Measurements from ENCODE around the gene NFKBIA.
"Not testable (repeated sequence)": the region's sequence is repeated elsewhere in the genome, so short reads cannot be mapped to it uniquely, and the experiment has no call there.

The NFKBIA gene

DNA sequence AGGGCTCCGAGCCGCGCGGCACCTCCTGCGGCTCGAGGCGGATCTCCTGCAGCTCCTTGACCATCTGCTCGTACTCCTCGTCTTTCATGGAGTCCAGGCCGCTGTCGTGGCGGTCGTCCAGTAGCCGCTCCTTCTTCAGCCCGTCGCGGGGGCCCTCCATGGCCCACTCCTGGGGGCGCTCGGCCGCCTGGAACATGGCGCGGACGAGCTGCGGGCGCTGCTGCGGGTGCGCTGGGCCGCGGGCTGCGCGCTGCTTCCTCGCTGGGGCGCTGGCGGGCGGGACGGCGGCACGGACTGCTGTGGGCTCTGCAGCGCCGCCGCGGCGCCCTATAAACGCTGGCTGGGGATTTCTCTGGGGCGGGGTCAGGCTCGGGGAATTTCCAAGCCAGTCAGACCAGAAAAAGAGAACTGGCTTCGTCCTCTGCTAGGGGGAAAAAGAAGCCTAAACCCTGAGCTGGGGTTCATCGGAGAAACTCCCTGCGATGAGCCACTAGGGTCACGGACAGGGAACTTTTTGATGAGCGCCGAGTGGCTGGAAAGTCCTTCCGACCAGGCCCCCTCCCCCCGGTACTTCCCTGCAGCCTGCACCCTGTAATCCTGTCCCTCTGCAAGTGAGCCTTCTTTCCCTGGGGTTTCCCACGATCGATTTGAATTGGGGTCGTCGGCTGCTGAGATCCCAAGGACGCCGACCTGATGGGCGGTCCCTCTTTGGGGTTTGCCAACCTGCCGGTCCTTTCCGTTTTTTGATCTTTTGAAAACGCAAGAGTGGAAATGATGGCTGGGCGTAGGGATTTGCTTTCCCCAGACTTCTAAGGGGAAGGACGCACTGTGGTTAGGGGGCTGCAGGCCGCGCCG, at the start of gene NFKBIA:
Gene NFKBIA, minus strand, starts transcription at position 301 of the 855 bp plus-strand sequence. Its CDS starts 105 bp downstream, at position 196.
- peak; percentile 93 for DNase-seq (ENCODE audit: low read depth in 2 of 2)

DNA sequence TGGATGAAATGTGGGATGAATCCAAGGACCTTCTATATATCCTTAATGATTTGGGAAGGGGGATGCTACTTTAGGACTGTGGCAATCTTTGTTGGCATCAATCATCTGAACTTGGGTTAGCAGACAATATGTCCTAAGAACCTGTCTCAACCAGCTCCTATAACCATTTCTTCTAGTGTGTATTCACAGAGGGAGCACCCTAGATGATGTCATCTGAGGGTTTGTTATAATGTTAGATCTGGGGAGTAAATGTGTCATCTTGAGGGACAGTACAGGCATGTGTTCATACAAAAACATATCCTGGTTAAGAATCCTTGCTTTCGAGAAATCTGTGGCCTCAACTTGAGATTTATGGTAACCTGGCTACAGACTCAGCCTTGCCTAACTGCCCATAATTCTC, 41.9 kb upstream of the NFKBIA start:
- DNase-seq (ENCODE audit: low read depth in 2 of 2) = no peak

- DNase-seq (ENCODE audit: low read depth in 2 of 2) = no peak
These were observed 39.6 kb upstream of the NFKBIA start for GRCh38 chr14:35444104-35444503.

DNA sequence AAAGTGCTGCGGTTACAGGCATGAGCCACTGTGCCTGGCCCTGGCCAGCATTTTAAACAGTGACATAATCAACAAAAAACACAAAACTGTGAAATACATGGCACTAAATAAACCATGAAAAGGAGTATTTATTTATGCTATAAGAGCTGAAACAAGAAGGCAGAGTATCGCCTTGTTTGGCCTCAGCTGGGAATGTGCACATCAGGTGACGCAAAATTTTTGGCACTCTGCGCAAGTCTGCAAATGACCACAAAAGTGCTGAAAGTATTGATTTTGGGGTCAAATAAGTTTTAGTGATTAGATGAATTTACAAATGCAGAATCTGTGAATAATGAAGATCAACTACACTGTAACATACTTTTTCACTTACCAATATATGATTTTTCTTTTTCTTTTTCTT, 36.6 kb upstream of the NFKBIA start:
- no peak for DNase-seq (ENCODE audit: low read depth in 2 of 2)

DNA sequence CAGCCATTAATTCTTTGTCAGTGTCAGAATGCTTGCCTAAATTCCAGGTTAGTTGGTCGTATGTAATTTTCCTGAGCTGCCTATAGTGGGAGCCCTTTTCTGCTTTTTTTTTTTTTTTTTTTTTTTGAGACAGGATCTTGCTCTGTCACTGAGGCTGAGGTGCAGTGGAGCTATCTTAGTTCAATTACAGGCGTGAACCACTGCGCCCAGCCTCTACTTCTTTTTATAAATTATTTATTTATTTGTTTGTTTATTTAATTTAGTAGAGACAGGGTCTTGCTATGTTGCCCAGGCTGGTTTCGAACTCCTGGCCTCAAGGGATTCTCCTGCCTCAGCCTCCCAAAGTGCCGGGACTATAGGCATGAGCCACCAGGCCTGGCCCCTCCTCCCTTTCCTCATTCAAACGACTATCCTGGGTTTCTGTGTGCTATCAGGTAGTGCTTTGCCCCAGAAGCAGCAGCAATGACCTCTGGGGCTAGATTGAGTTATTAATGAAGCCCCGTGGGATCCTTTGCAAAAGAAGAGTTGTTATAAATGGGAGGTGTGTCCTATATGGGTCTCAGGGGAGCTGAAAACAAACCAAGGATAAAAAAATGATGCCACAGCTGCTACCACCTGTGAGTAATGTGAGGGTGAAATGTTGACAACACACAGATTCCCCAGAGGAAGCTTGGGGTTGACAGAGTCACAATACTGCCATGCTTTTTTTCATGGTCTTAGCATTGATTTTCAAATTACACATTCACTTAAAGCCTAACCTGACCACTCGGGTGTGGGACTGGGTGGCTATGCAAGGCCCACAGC, 34.6 kb upstream of the NFKBIA start:
- no peak for DNase-seq (ENCODE audit: low read depth in 2 of 2)

- DNase-seq (ENCODE audit: low read depth in 2 of 2) = not testable (repeated sequence)
These were observed 33.9 kb upstream of the NFKBIA start for GRCh38 chr14:35438492-35438891.

DNA sequence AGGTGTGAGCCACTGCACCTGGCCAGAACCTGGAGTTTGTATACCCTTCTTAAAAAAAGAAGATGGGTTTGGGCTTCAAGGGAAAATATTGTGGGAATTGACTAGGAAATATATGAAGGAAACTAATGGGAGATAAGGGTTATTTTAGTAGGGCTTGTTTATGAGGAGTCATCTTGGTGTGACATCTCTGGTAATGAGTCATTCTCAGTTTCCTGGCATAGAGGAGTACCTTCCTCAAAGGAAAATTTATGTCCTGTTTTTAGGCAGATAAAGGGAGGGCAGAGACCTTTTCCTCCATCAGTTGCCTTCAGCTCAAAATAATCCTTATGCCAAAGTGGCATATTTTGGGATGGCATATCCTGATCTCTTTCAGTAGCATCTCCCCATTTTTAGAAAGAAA, 30.6 kb upstream of the NFKBIA start:
- no peak for DNase-seq (ENCODE audit: low read depth in 2 of 2)

- DNase-seq (ENCODE audit: low read depth in 2 of 2) = no peak
These were observed 29.3 kb upstream of the NFKBIA start for GRCh38 chr14:35433826-35434225.

DNA sequence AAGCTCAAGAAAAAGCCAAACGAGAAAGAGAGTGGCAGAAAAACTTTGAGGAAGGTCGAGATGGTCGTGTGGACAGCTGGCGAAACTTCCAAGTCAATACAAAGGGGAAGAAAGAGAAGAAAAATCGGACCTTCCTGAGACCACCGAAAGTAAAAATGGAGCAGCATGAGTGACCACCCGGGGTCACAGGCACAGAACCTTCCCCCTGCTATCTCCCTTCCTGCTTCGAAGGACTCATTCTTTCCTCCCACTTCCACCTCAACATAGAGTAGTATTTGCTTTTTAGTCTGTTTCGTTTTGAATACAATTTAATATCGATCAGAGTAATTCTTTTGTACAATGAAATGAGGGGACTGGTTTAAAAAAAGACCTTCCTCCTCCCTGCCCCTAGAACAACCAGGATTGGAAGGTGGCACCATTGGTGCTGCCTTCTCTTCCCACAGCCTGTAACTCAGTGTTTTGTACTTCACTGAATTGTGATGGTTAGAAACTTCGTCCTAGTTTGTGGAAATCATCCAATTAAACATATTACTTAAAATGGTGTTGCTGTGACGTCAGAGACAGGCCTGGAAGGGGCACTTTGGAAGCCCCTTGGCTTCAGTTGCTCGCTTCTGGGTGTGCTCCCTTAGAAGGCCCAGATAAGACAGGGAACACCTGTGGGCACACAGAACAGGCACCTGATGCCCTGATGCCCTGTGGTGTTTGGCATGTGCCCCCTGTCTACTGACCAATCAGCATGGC, 26.1 kb upstream of the NFKBIA start:
- no peak for DNase-seq (ENCODE audit: low read depth in 2 of 2)

- DNase-seq (ENCODE audit: low read depth in 2 of 2) = no peak
These were observed 25.4 kb upstream of the NFKBIA start for GRCh38 chr14:35429951-35430350.

DNA sequence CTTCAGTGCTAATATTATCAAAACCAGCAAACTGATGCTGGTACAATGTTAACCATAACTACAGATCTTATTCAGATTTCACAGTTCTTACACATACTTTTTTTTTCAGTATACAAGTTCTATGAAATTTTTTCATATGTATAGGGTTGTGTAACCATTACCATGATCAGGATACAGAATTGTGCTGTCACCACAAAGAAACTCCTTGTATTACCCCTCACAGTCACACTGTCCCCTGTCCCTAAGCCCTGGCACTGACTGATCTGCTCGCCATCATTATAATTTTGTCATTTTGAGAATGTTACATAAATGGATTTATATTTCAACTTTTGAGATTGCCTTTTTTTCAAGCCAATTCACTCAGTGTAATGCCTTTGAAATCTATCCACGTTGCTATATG, 21.3 kb upstream of the NFKBIA start:
- no peak for DNase-seq (ENCODE audit: low read depth in 2 of 2)

- no peak for DNase-seq (ENCODE audit: low read depth in 2 of 2)
These were observed 19.1 kb upstream of the NFKBIA start for GRCh38 chr14:35423621-35424020.

DNA sequence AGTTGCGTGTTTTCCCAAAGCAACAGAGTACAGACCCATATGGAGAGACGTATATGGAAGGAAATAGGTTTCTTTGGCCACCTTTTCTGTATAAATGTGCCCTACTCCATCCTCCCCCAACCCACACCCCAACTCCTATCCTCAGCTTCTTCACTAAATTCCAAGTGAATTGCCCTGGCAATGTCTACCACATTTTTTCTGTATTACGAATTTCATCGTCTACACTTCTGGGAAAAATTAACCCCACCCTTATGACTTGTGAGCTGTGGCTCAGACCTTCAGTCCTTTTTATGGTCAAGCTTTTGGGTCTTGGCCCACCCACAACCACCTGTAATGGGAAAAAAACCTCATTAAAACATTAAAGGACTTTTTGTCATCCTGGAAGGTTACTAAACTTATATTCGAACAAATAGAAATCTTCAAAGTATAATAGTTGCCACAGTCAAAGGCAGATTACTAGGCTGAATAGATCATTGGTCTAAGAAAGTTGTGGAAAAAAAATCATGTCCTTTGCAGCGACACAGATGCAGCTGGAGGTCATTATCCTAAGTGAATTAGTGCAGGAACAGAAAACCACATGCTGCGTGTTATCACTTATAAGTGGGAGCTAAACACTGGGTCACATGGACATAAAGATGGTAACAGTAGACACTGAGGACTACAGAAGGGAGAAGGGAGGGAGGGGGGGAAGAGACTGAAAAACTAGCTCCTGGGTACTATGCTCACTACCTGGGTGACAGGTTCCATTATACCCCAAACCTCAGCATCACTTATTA, 15.7 kb upstream of the NFKBIA start:
- no peak for DNase-seq (ENCODE audit: low read depth in 2 of 2)

DNA sequence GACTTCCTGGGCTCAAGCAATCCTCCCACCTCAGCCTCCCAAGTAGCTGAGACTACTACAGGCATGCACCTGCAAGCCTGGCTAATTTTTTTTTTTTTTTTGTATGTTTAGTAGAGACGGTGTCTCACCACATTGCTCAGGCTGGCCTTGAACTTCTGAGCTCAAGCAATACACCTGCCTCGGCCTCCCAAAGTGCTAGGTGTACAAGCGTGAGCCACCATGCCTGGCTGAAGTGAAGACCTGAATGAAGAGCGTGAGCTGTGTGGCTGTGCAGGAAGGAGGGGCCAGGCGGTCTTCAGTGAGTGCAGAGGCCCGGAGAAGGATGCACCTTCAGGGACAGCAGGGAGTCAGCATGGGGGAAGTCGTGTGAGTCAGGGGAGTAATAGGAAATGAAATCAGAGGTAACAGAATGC, 14.9 kb upstream of the NFKBIA start:
- DNase-seq (ENCODE audit: low read depth in 2 of 2) = no peak

- no peak for DNase-seq (ENCODE audit: low read depth in 2 of 2)
These were observed 13.5 kb upstream of the NFKBIA start for GRCh38 chr14:35418093-35418492.

GRCh38 chr14:35416108-35416750, 11.7 kb upstream of the NFKBIA start:
- DNase-seq (ENCODE audit: low read depth in 2 of 2) = peak; percentile 33 to 73

GRCh38 chr14:35414365-35414764, 9.8 kb upstream of the NFKBIA start:
- DNase-seq (ENCODE audit: low read depth in 2 of 2) = no peak

GRCh38 chr14:35412272-35413056, 7.9 kb upstream of the NFKBIA start:
- DNase-seq (ENCODE audit: low read depth in 2 of 2) = no peak

DNA sequence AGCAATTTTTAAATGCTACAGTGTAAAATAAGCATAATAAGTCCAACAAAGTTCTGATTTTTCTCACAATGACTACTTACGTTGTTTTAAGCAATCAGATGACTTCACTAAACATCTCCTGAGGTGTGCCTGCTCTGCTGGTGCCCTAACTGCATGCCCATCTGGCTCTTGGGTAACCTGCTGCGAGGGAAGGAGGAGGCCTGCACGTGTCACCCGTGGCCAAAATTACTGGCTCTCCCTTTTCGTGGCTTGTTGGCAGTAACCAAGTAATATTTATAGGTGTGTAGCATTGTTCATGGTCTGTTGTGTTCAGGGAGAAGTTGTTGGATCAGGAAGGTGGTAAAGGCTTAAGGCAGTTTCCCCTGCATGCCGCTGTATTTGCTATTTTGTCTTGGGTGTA, 6.3 kb upstream of the NFKBIA start:
- no peak for DNase-seq (ENCODE audit: low read depth in 2 of 2)

- DNase-seq (ENCODE audit: low read depth in 2 of 2) = no peak
These were observed 5.0 kb upstream of the NFKBIA start for GRCh38 chr14:35409595-35409994.

All from stimulated activated CD4-positive, alpha-beta T cell treated with anti-CD3 and anti-CD28 coated beads, Interleukin-4, amount 100 ng/mL, for 48 hours (primary cell).